Caco-2 (cell line): ENCODE data around the gene PARS2. TPM values are rescaled to one million over a fixed set of nuclear protein-coding genes. Genes with fewer than 3 reads are reported as not detected.

Source experiments
- BruUV-seq: library from RNA; stranded (reverse); fragments of 400-500 nt; replicated peaks from 2 replicates; lab custom pipeline; 2021; lab: Mats Ljungman, UMichigan
- CTCF ChIA-PET: fragments of 300-600 bp; sonication (Branson Sonifier 250); formaldehyde crosslinking; loops from one replicate; lab custom pipeline; 2022; ENCODE audit warnings: antibody characterized with exemption; lab: Charles Lee
- POLR2A ChIA-PET: fragments of 300-600 bp; sonication (Branson Sonifier 250); formaldehyde crosslinking; loops from one replicate; lab custom pipeline; 2022; ENCODE audit warnings: antibody characterized with exemption; lab: Charles Lee
- DNase-seq, 2 experiments: peaks; one replicate each; pipeline versions ENCODE4 v3.0.0 to v3.0.0-alpha.2; 2020 to 2022
- H3K27me3 ChIP-seq: replicated peaks from 2 replicates; pipeline ENCODE4 v1.6.0; 2011; ENCODE audit warnings: low read length; ENCODE audit not compliant: control insufficient read depth, insufficient read depth
- H3K36me3 ChIP-seq: 2 replicates; pipeline ENCODE4 v1.5.1; 2011; ENCODE audit warnings: low read length; ENCODE audit not compliant: control insufficient read depth, insufficient read depth
- H3K4me1 ChIP-seq: fragments of 250-450 bp; sonication (Bioruptor Pico); 2 replicates; pipeline ENCODE4 v1.5.1; 2020; ENCODE audit warnings: mild to moderate bottlenecking
- H3K4me3 ChIP-seq: 2 replicates; pipeline ENCODE4 v1.5.1; 2011; ENCODE audit warnings: low read depth, mild to moderate bottlenecking, control low read depth, low read length
- H3K9me3 ChIP-seq: fragments of 250-450 bp; sonication (Bioruptor Pico); 2 replicates; pipeline ENCODE4 v1.5.1; 2020; ENCODE audit warnings: mild to moderate bottlenecking, moderate library complexity
- H3K27ac Mint-ChIP-seq: one replicate; pipeline ENCODE4 v1.8.0; 2022; ENCODE audit warnings: mixed read lengths; ENCODE audit not compliant: unreplicated experiment
- H3K27me3 Mint-ChIP-seq: one replicate; pipeline ENCODE4 v1.8.0; 2022; ENCODE audit warnings: mixed read lengths; ENCODE audit not compliant: insufficient read depth, unreplicated experiment
- H3K36me3 Mint-ChIP-seq: one replicate; pipeline ENCODE4 v1.8.0; 2022; ENCODE audit warnings: mild to moderate bottlenecking, mixed read lengths; ENCODE audit not compliant: insufficient read depth, unreplicated experiment
- H3K4me1 Mint-ChIP-seq: one replicate; pipeline ENCODE4 v1.8.0; 2022; ENCODE audit warnings: low read depth, mixed read lengths; ENCODE audit not compliant: unreplicated experiment
- H3K4me3 Mint-ChIP-seq: one replicate; pipeline ENCODE4 v1.8.0; 2022; ENCODE audit warnings: mild to moderate bottlenecking, moderate library complexity, mixed read lengths; ENCODE audit not compliant: unreplicated experiment
- H3K9me3 Mint-ChIP-seq: one replicate; pipeline ENCODE4 v1.8.0; 2022; ENCODE audit warnings: mixed read lengths; ENCODE audit not compliant: unreplicated experiment
- intact Hi-C: fragments of 100-400 bp; cut with micrococcal nuclease; formaldehyde crosslinking; loops from one replicate; pipeline ENCODE4 v1.10.0; 2022; ENCODE audit not compliant: unreplicated experiment
- total RNA-seq: library from RNA; stranded (reverse); gene quantifications from 2 replicates; pipeline ENCODE4 v1.2.3, GENCODE V29; 2022
- TF ChIP-seq, protein P1 (sequence below), 2 experiments: fragments of 200-600 bp in 1 of 2; IDR thresholded peaks; 1 replicate in 1 of 2; 2 replicates in 1 of 2; pipeline versions ENCODE4 v1.5.1 to v1.8.0; 2011 to 2022; ENCODE audit warnings: antibody characterized with exemption in 1 of 2, control low read depth in 1 of 2, inconsistent platforms in 1 of 2, low read depth in 1 of 2, low read length in 1 of 2, mild to moderate bottlenecking in 1 of 2, moderate library complexity in 1 of 2; ENCODE audit not compliant: insufficient read depth in 1 of 2, severe bottlenecking in 1 of 2, unreplicated experiment in 1 of 2

PARS2 gene
- total RNA-seq, 1 experiment from 2014 or later: 5.8 TPM

- CTCF ChIA-PET: interaction anchor here (0.6 to 0.7 kb wide), 2 partner anchors 85 to 133 kb away, joined by 3 to 4 read pairs; partner anchors contain the start of gene TTC22
Observed at GRCh38 chr1:54715493-54716298, 48.6 kb downstream of the PARS2 start, which contains the start of gene TTC4. Gene TTC4 (plus strand): TSS chr1:54715861. CDS start chr1:54715909, 48 bp downstream.

DNA sequence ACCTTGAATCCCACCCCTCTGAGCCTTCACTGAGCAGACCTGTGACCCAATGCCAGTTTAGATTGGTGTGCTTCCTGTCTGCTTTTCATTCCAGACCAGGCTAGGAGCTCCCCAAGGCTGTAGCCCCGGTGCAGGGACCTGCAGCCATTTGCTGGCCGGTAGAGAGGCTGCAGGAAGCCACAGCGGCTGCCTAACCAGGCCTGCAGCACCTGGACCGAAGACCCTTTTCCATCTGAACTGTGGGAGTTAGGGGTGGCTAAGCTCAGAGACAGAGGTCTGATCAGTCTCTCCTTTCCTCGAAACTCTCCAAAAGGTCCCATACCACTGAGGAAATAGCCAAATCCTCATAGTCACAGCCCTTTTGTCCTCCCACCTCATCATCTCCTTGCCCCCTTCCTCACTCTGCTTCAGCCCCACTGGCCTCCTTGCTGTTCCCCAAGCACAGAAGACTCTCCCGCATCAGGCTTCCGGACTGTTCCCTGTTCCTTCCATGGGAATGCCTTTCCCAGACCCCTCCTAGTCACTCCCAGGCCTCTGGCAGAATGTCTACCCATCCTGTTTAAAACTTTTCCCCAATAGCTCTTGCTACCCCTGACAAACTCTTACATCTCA is 49.3 kb downstream of the PARS2 start:
- H3K9me3 ChIP-seq: no peaks in the 10 kb centered on the region
- DNase-seq: no peak
- peaks cover 8% of the 10 kb centered on the region for H3K4me1 Mint-ChIP-seq
- no peaks in the 10 kb centered on the region for H3K36me3 ChIP-seq
- H3K4me3 Mint-ChIP-seq: peak overlapping the region; percentile 74
- no TSS peak for BruUV-seq
- ChIA-PET POLR2A (interaction anchor here (0.5 kb wide), 1 partner anchor 86 kb away, joined by 3 read pairs; no protein-coding TSS in a partner anchor), CTCF (interaction anchor here (0.7 kb wide), 1 partner anchor 86 kb away, joined by 3 read pairs; the partner anchor contains the start of gene TTC22)
- H3K4me1 ChIP-seq: no peaks in the 10 kb centered on the region
- H3K9me3 Mint-ChIP-seq: no peaks in the 10 kb centered on the region
- H3K27me3 Mint-ChIP-seq: no peaks in the 10 kb centered on the region
- no peaks in the 10 kb centered on the region for H3K27me3 ChIP-seq
- H3K4me3 ChIP-seq: peak overlapping the region; percentile 75; the same call in 1 of the 2 replicates
- intact Hi-C loops: loop anchor here (5.0 kb wide), 1 partner anchor 47 kb away; the partner anchor contains the start of gene PARS2
- H3K36me3 Mint-ChIP-seq: peaks cover 15% of the 10 kb centered on the region
- TF ChIP-seq, protein P1, sequence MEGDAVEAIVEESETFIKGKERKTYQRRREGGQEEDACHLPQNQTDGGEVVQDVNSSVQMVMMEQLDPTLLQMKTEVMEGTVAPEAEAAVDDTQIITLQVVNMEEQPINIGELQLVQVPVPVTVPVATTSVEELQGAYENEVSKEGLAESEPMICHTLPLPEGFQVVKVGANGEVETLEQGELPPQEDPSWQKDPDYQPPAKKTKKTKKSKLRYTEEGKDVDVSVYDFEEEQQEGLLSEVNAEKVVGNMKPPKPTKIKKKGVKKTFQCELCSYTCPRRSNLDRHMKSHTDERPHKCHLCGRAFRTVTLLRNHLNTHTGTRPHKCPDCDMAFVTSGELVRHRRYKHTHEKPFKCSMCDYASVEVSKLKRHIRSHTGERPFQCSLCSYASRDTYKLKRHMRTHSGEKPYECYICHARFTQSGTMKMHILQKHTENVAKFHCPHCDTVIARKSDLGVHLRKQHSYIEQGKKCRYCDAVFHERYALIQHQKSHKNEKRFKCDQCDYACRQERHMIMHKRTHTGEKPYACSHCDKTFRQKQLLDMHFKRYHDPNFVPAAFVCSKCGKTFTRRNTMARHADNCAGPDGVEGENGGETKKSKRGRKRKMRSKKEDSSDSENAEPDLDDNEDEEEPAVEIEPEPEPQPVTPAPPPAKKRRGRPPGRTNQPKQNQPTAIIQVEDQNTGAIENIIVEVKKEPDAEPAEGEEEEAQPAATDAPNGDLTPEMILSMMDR (IDR thresholded peaks at IDR 0.05; ENCODE audit: insufficient read depth in 1 of 2, low read depth in 1 of 2, low read length in 1 of 2, severe bottlenecking in 1 of 2, unreplicated experiment in 1 of 2): no peak
- H3K27ac Mint-ChIP-seq: peak overlapping the region; percentile 54

More at GRCh38 chr1:54715493-54716298, 48.6 kb downstream of the PARS2 start, which contains the start of gene TTC4:
- intact Hi-C loops: loop anchor here (5.0 kb wide), 1 partner anchor 47 kb away; the partner anchor contains the start of gene PARS2
- Mint-ChIP-seq H3K4me3 (peak within 1 kb of the TSS; percentile 74), H3K27me3 (no peaks in the 10 kb centered on the region), H3K36me3 (peaks cover 15% of the 10 kb centered on the region), H3K9me3 (no peaks in the 10 kb centered on the region), H3K4me1 (peaks cover 8% of the 10 kb centered on the region), H3K27ac (peak within 1 kb of the TSS; percentile 54)
- H3K27me3 ChIP-seq: no peaks in the 10 kb centered on the region
- POLR2A ChIA-PET: interaction anchor here (0.5 kb wide), 1 partner anchor 85 kb away, joined by 3 read pairs; no protein-coding TSS in a partner anchor
- H3K9me3 ChIP-seq: no peaks in the 10 kb centered on the region
- H3K4me3 ChIP-seq: peak within 1 kb of the TSS; percentile 75
- TF ChIP-seq, protein P1 (IDR thresholded peaks at IDR 0.05; ENCODE audit: insufficient read depth in 1 of 2, low read depth in 1 of 2, low read length in 1 of 2, severe bottlenecking in 1 of 2, unreplicated experiment in 1 of 2): no peak
- no peaks in the 10 kb centered on the region for H3K4me1 ChIP-seq
- no peaks in the 10 kb centered on the region for H3K36me3 ChIP-seq
- DNase-seq: peak; percentile 64 to 84
- TSS peak; percentile 67 for BruUV-seq

DNA sequence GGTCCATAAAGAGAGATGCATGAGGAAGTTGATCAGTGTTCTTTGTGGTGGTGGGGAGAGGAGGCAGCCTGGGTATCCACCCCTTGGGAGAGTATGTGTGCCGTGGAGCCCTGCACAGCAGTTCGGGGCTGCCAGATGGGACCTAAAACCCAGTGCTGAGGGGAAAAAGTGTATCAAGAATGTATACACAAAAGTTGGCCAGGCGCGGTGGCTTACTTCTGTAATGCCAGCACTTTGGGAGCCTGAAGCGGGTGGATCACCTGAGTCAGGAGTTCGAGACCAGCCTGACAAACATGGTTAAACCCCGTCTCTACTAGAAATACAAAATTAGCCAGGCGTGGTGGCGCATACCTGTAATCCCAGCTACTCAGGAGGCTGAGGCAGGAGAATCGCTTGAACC is 52.8 kb downstream of the PARS2 start:
- no peak overlapping the region for H3K4me3 ChIP-seq
- H3K4me3 Mint-ChIP-seq: no peak overlapping the region
- no peak for DNase-seq
- POLR2A ChIA-PET: no interaction called here
- CTCF ChIA-PET: no interaction called here
- TF ChIP-seq, protein P1 (IDR thresholded peaks at IDR 0.05; ENCODE audit: insufficient read depth in 1 of 2, low read depth in 1 of 2, low read length in 1 of 2, severe bottlenecking in 1 of 2, unreplicated experiment in 1 of 2): no peak
- no TSS peak for BruUV-seq
- no peaks in the 10 kb centered on the region for H3K9me3 Mint-ChIP-seq
- H3K27ac Mint-ChIP-seq: no peak overlapping the region
- peaks cover 2% of the 10 kb centered on the region for H3K27me3 Mint-ChIP-seq
- intact Hi-C loops: no loop called here
- peaks cover 8% of the 10 kb centered on the region for H3K4me1 Mint-ChIP-seq
- H3K4me1 ChIP-seq: no peaks in the 10 kb centered on the region
- H3K36me3 Mint-ChIP-seq: peaks cover 5% of the 10 kb centered on the region
- no peaks in the 10 kb centered on the region for H3K9me3 ChIP-seq
- no peaks in the 10 kb centered on the region for H3K36me3 ChIP-seq
- H3K27me3 ChIP-seq: no peaks in the 10 kb centered on the region
